Mucosa of descending colon (tissue), 3 donors: ENCODE measurements around the gene PLXNA4. TPM values are rescaled to one million over a fixed set of nuclear protein-coding genes. Genes with fewer than 3 reads are reported as not detected.

Experiments
- ATAC-seq: fragments of 200-7000 bp; cut with Tn5 transposase; one replicate; pipeline ENCODE4 v1.9.1; 2020; ENCODE audit warnings: mild to moderate bottlenecking, moderate library complexity
- DNase-seq, 3 donors: peaks; one replicate each; pipeline ENCODE4 v3.0.0-alpha.2; 2020
- H3K36me3 ChIP-seq: fragments of 200-600 bp; one replicate; pipeline ENCODE4 v1.8.0; 2021; ENCODE audit warnings: low read depth, mild to moderate bottlenecking
- H3K4me1 ChIP-seq: fragments of 200-600 bp; one replicate; pipeline ENCODE4 v1.8.0; 2021; ENCODE audit warnings: low read depth, mild to moderate bottlenecking
- H3K4me3 ChIP-seq: fragments of 200-600 bp; one replicate; pipeline ENCODE4 v1.8.0; 2021; ENCODE audit warnings: mild to moderate bottlenecking
- H3K9me3 ChIP-seq: fragments of 200-600 bp; one replicate; pipeline ENCODE4 v1.8.0; 2021; ENCODE audit warnings: mild to moderate bottlenecking
- intact Hi-C, 2 donors: fragments of 100-400 bp; cut with DNase I in 1 of 2; cut with micrococcal nuclease in 1 of 2; formaldehyde crosslinking; loops; one replicate each; pipeline versions ENCODE4 v1.11.0 to v1.11.1; 2022; cut with DNase I, micrococcal nuclease
- total RNA-seq, 3 donors: library from RNA; stranded (reverse); fragmentation: NEBNext Ultra II Directional in 2 of 3; extraction: Animal tissue kit (Norgen Biotek cat#: 25700) in 2 of 3; gene quantifications; one replicate each; pipeline versions ENCODE4 v1.2.1 to v1.2.4, GENCODE V29; 2021 to 2023
- TF ChIP-seq, protein P1 (sequence below): fragments of 200-600 bp; IDR thresholded peaks from one replicate; pipeline ENCODE4 v1.8.0; 2022; ENCODE audit warnings: antibody characterized with exemption, mild to moderate bottlenecking
- donor health status: DM: no; HTN: no; CAD: no; lungs with moderate emphysema.
- donor health status: DM: no; HTN: no; CAD: no.
- donor health status: DM: no; HTN: yes; CAD: no.

Gene PLXNA4
- total RNA-seq, 3 donors from 2014 or later, result 0.78 to 3.5 (median 2.7) TPM

DNA sequence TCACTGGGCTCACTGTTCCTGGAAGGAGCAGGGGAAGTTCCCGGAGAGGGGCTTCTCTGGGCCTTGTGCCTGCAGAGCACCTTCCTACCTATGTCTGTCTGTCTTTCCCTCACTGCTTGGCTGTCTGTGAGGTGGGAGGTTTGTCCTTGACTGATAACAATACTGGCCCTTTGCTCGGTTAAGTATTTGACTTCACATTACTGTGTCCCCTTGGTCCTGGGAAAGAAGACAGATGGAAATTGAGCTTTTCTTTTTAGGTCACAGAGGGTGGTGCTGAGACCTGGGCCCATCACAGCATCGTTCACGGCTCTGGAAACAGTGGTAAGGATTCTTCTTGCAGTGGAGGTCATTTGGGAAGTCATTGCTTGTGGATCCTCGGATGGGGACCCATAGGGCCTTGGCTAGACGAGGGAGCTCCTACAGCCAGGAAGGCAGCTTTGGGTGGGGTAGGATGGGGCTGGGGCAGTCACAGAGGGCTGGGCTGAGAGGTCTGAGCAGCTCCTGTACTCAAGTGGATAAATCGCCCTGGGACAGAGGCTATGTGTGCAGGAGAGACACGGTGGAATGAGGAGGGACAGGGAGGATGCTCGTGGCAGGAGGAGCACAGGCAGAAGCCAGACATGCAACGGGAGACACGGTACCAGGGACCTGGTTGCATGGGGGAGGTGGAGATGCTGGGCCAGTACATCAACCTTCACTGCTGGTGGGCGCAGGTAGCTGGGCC, 450.2 kb downstream of the PLXNA4 start:
- ATAC-seq (no peak), DNase-seq (no peak)
- H3K4me3 ChIP-seq, result no peak overlapping the region
- H3K36me3 ChIP-seq, result no peaks in the 10 kb centered on the region
- H3K9me3 ChIP-seq, result no peaks in the 10 kb centered on the region
- no peaks in the 10 kb centered on the region for H3K4me1 ChIP-seq
- intact Hi-C loops, result no loop called here
- TF ChIP-seq, protein P1, sequence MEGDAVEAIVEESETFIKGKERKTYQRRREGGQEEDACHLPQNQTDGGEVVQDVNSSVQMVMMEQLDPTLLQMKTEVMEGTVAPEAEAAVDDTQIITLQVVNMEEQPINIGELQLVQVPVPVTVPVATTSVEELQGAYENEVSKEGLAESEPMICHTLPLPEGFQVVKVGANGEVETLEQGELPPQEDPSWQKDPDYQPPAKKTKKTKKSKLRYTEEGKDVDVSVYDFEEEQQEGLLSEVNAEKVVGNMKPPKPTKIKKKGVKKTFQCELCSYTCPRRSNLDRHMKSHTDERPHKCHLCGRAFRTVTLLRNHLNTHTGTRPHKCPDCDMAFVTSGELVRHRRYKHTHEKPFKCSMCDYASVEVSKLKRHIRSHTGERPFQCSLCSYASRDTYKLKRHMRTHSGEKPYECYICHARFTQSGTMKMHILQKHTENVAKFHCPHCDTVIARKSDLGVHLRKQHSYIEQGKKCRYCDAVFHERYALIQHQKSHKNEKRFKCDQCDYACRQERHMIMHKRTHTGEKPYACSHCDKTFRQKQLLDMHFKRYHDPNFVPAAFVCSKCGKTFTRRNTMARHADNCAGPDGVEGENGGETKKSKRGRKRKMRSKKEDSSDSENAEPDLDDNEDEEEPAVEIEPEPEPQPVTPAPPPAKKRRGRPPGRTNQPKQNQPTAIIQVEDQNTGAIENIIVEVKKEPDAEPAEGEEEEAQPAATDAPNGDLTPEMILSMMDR, result no peak

DNA sequence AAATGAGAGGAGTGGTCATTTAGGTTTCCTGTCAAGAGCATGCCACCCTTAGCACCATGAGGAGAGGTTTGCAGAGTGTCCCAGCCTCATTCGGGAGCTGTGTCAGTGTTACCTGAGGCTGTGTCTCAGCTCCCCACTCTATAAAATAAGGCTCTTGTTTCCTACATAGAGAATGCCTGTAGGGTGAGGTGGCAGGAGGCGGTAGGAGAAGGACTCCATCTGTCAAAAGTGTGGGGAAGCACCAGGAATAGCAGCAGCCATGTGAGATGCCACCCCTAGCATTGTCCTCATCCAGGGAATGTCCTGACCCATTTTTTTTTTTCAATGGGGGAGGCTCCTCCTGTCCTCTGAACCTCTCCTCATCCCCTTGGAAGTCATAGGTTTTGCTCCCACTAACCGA, 451.2 kb downstream of the PLXNA4 start:
- TF ChIP-seq, protein P1, result no peak
- intact Hi-C loops, result no loop called here
- Histone ChIP-seq H3K4me1 (no peaks in the 10 kb centered on the region), H3K9me3 (no peaks in the 10 kb centered on the region), H3K36me3 (no peaks in the 10 kb centered on the region), H3K4me3 (no peak overlapping the region)
- ATAC-seq (no peak), DNase-seq (no peak)

DNA sequence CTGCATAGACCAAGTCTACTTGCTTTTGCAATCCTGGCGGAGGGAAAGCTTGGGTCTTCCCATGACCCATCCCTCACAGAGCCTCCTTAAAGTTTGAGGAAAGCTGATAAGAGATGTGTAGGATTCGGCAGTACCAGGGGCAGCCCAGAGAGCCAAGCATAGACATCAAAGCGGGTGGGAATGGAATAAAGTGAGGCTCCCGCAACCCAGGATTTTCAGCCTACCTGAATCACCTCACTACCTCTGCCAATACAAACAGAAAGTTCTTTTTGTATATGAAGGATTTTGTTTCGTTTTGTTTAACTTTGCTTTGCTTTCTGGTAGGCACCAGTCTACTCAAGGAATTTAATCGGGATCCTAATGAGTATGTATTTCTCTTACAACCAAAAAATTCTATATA, 451.7 kb downstream of the PLXNA4 start:
- TF ChIP-seq, protein P1, result no peak
- no peak for ATAC-seq
- no peaks in the 10 kb centered on the region for H3K9me3 ChIP-seq
- no peak overlapping the region for H3K4me3 ChIP-seq
- H3K36me3 ChIP-seq, result no peaks in the 10 kb centered on the region
- DNase-seq, result no peak
- intact Hi-C loops, result no loop called here
- no peaks in the 10 kb centered on the region for H3K4me1 ChIP-seq

DNA sequence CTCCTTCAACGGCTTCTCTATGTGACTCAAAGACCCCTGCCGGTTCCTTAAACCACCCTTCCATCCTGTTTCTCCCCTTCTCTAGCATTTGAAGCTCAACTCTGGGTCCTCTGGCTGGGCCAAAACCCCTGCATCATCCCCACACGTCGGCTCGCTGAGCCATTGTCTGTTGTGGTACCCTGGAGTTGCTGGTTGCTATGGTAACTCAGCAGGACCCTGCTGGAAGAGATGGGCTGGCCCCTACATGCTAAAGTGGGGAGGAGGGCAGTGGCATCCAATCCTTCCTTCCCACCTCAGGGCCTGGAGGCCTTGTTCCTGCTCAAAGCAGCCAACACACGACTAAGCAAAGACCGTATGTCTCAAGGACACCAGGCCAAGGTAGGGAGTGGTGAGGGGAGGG, 452.5 kb downstream of the PLXNA4 start:
- no peak for DNase-seq
- Histone ChIP-seq H3K36me3 (no peaks in the 10 kb centered on the region), H3K4me1 (no peaks in the 10 kb centered on the region), H3K9me3 (no peaks in the 10 kb centered on the region), H3K4me3 (no peak overlapping the region)
- TF ChIP-seq, protein P1, result no peak
- no peak for ATAC-seq
- intact Hi-C loops, result no loop called here

DNA sequence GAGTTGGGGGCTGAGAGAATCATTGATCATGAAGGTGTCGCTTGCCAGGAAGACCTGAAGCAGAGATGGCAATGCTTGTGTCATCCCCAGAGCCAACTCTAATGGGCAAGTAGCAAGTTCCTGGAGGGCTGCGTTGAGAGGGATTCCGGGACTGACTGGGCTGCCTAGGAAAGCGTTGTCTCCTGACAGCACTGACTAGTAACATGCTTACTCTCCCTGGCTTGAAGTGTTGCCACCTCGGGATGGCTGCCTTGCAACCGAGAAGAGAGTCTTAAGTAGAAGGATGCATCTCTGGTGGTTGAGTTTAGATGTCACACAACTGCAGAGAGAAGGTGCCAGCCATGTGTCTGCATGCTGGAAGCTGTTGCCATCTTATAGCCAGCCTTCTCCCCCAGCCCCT, 453.4 kb downstream of the PLXNA4 start:
- ATAC-seq, result no peak
- no peak for DNase-seq
- Histone ChIP-seq H3K9me3 (no peaks in the 10 kb centered on the region), H3K4me3 (no peak overlapping the region), H3K36me3 (no peaks in the 10 kb centered on the region), H3K4me1 (no peaks in the 10 kb centered on the region)
- TF ChIP-seq, protein P1, result no peak
- intact Hi-C loops, result no loop called here

DNA sequence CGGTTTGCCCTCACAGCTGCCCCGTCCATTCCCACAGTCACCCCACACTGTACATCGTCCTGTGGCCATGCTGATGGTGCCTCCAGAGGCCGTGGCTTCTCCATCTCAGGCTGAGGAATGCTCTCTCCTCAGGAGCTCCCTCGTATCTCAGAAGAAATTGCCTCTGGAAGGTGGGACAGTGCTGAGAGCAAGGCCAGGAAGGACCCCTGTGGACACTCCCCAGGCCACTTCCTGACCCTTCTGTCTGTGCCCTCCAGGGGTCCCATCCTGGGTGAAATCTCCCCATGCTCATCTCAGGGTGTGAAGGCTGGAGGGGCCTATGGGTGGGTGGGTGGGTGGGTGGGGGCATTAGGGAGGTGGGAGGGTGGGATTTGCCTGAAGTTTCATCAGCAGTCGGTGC, 454.3 kb downstream of the PLXNA4 start:
- Histone ChIP-seq H3K36me3 (no peaks in the 10 kb centered on the region), H3K4me1 (no peaks in the 10 kb centered on the region), H3K9me3 (no peaks in the 10 kb centered on the region), H3K4me3 (no peak overlapping the region)
- intact Hi-C loops, result no loop called here
- DNase-seq (no peak), ATAC-seq (no peak)
- TF ChIP-seq, protein P1, result no peak
